Epithelial cell of esophagus (primary cell): Measurements from ENCODE around the gene LCN6.

ENCODE experiments used
- DNase-seq: peaks from one replicate; pipeline ENCODE4 v3.0.0; 2010; ENCODE audit warnings: low read depth
- H3K4me3 ChIP-seq: 2 replicates; pipeline ENCODE4 v1.5.1; 2011; ENCODE audit warnings: mild to moderate bottlenecking, low read length, control low read depth
- CTCF ChIP-seq: IDR thresholded peaks from 2 replicates; pipeline ENCODE4 v1.5.1; 2011; ENCODE audit warnings: low read depth, mild to moderate bottlenecking, low read length, control low read depth, inconsistent platforms; ENCODE audit not compliant: insufficient read depth; ENCODE audit errors: missing control alignments

Gene LCN6

GRCh38 chr9:136751814-136752213 lies 3.5 kb upstream of the LCN6 start:
- no peak for DNase-seq
- no peak for TF ChIP-seq CTCF
- H3K4me3 ChIP-seq = no peak overlapping the region

- no peak for DNase-seq
- no peak for TF ChIP-seq CTCF
Measured at GRCh38 chr9:136751244-136751643, 2.9 kb upstream of the LCN6 start.

GRCh38 chr9:136750526-136750925 lies 2.2 kb upstream of the LCN6 start:
- DNase-seq = peak; percentile 43
- H3K4me3 ChIP-seq = no peak overlapping the region
- no peak for TF ChIP-seq CTCF

More at GRCh38 chr9:136751244-136751643, 2.9 kb upstream of the LCN6 start:
- H3K4me3 ChIP-seq = no peak overlapping the region

GRCh38 chr9:136748666-136749611 lies 614 bp upstream of the LCN6 start:
- no peak overlapping the region for H3K4me3 ChIP-seq
- no peak for DNase-seq
- no peak for TF ChIP-seq CTCF

- DNase-seq = no peak
- no peak for TF ChIP-seq CTCF
- H3K4me3 ChIP-seq = no peak overlapping the region
Measured at GRCh38 chr9:136747161-136748060, 914 bp downstream of the LCN6 start.

- no peak for TF ChIP-seq CTCF
- DNase-seq = no peak
- no peak overlapping the region for H3K4me3 ChIP-seq
Measured at GRCh38 chr9:136746621-136747020, 1.7 kb downstream of the LCN6 start.
